ENCODE data around the gene CDKAL1. TPM values are rescaled to one million over a fixed set of nuclear protein-coding genes. Genes with fewer than 3 reads are reported as not detected.
A peak's percentile ranks its signal among the peaks of the same experiment; 100 is the strongest.

CDKAL1 gene
- total RNA-seq, 1 experiment from 2014 or later = 16.1 TPM

GRCh38 chr6:20629509-20629908 is 95.3 kb downstream of the CDKAL1 start:
- Histone ChIP-seq H3F3A (ENCODE audit: insufficient read depth, low read depth) (peaks cover 7% of the 10 kb centered on the region; the same call in 1 of the 2 replicates), H3K27me3 (ENCODE audit: insufficient read depth, low read depth) (no peaks in the 10 kb centered on the region), H4K20me1 (ENCODE audit: insufficient read depth) (no peaks in the 10 kb centered on the region), H3K9me2 (ENCODE audit: insufficient read depth) (peaks cover 4% of the 10 kb centered on the region; the same call in 1 of the 2 replicates), H3K27ac (no peak overlapping the region), H3K4me1 (replicated peaks; ENCODE audit: insufficient read depth) (peaks cover 14% of the 10 kb centered on the region), H2AFZ (no peak overlapping the region), H3K4me3 (no peak overlapping the region), H3K79me2 (ENCODE audit: low read depth) (no peaks in the 10 kb centered on the region), H3K36me3 (ENCODE audit: low read depth) (no peaks in the 10 kb centered on the region), H3K9me3 (ENCODE audit: insufficient read depth, low read depth) (no peaks in the 10 kb centered on the region), H3K4me2 (no peak overlapping the region)
- DNase-seq = no peak
- intact Hi-C loops (cut with micrococcal nuclease; ENCODE audit: unreplicated experiment) = no loop called here
- TF ChIP-seq CTCF (conservative IDR thresholded peaks at IDR 0.05) = no peak
- no peak for TF ChIP-seq EZH2 (IDR thresholded peaks at IDR 0.05; ENCODE audit: low read depth)
- ChIA-PET POLR2A (ENCODE audit: unreplicated experiment) (no interaction called here), CTCF (no interaction called here)
- no TSS peak for BruUV-seq (replicated peaks)

GRCh38 chr6:20630136-20630535 is 95.9 kb downstream of the CDKAL1 start:
- Histone ChIP-seq H3K36me3 (ENCODE audit: low read depth) (no peaks in the 10 kb centered on the region), H3F3A (ENCODE audit: insufficient read depth, low read depth) (peaks cover 7% of the 10 kb centered on the region; the same call in 1 of the 2 replicates), H2AFZ (no peak overlapping the region), H3K4me1 (replicated peaks; ENCODE audit: insufficient read depth) (peaks cover 14% of the 10 kb centered on the region), H3K9me3 (ENCODE audit: insufficient read depth, low read depth) (no peaks in the 10 kb centered on the region), H3K79me2 (ENCODE audit: low read depth) (no peaks in the 10 kb centered on the region), H3K4me2 (0 out of 2 replicates have a peak overlapping the region, but pooled peaks have one; percentile 38), H3K9me2 (ENCODE audit: insufficient read depth) (peaks cover 3% of the 10 kb centered on the region; the same call in 1 of the 2 replicates), H4K20me1 (ENCODE audit: insufficient read depth) (no peaks in the 10 kb centered on the region), H3K4me3 (no peak overlapping the region), H3K27ac (no peak overlapping the region), H3K27me3 (ENCODE audit: insufficient read depth, low read depth) (no peaks in the 10 kb centered on the region)
- intact Hi-C loops (cut with micrococcal nuclease; ENCODE audit: unreplicated experiment) = no loop called here
- ChIA-PET POLR2A (ENCODE audit: unreplicated experiment) (no interaction called here), CTCF (no interaction called here)
- DNase-seq = no peak
- BruUV-seq (replicated peaks) = no TSS peak
- TF ChIP-seq EZH2 (IDR thresholded peaks at IDR 0.05; ENCODE audit: low read depth) (no peak), CTCF (conservative IDR thresholded peaks at IDR 0.05) (no peak)

GRCh38 chr6:20630617-20631548 is 96.6 kb downstream of the CDKAL1 start:
- Histone ChIP-seq H4K20me1 (ENCODE audit: insufficient read depth) (no peaks in the 10 kb centered on the region), H3K4me2 (peak overlapping the region; percentile 38), H3K9me2 (ENCODE audit: insufficient read depth) (no peaks in the 10 kb centered on the region), H3K27ac (no peak overlapping the region), H3K4me1 (replicated peaks; ENCODE audit: insufficient read depth) (peaks cover 14% of the 10 kb centered on the region), H3K79me2 (ENCODE audit: low read depth) (no peaks in the 10 kb centered on the region), H3K36me3 (ENCODE audit: low read depth) (no peaks in the 10 kb centered on the region), H3K4me3 (no peak overlapping the region), H3K9me3 (ENCODE audit: insufficient read depth, low read depth) (no peaks in the 10 kb centered on the region), H3F3A (ENCODE audit: insufficient read depth, low read depth) (peaks cover 7% of the 10 kb centered on the region; the same call in 1 of the 2 replicates), H2AFZ (no peak overlapping the region), H3K27me3 (ENCODE audit: insufficient read depth, low read depth) (no peaks in the 10 kb centered on the region)
- no peak for TF ChIP-seq EZH2 (IDR thresholded peaks at IDR 0.05; ENCODE audit: low read depth)
- TF ChIP-seq CTCF (conservative IDR thresholded peaks at IDR 0.05) = no peak
- ChIA-PET CTCF (no interaction called here), POLR2A (ENCODE audit: unreplicated experiment) (no interaction called here)
- intact Hi-C loops (cut with micrococcal nuclease; ENCODE audit: unreplicated experiment) = no loop called here
- DNase-seq = peak in 1 of 2 experiments; percentile 73
- no TSS peak for BruUV-seq (replicated peaks)
